NCI-H2196 treated with DMSO at 0.1 percent for 48 hours (cell line): ENCODE data around the gene PHC1.
"Not testable (repeated sequence)": the region's sequence is repeated elsewhere in the genome, so short reads cannot be mapped to it uniquely, and the experiment has no call there.

Source experiments
- DNase-seq: peaks from one replicate; lab custom pipeline; 2025; ENCODE audit not compliant: unreplicated experiment; lab: John Stamatoyannopoulos, UW

Gene PHC1

DNA sequence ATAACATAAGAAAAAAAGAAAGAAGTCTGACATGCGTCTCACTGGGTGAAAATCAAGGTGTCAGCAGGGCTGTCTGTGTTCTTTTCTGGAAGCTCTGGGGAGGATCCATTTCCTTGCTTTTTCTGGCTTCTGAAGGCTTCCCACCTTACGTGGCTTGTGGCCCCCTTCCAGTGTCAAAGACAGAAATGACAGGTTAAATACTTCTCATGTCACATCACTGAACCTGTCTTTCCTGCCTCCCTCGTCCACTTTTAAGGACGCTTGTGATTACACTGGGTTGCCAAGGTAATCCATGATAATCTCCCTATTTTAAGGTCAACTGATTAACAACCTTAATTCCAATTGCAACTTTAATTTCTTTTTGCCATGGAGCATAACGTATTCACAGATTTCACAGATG lies 4.6 kb upstream of the PHC1 start:
- no peak for DNase-seq

DNA sequence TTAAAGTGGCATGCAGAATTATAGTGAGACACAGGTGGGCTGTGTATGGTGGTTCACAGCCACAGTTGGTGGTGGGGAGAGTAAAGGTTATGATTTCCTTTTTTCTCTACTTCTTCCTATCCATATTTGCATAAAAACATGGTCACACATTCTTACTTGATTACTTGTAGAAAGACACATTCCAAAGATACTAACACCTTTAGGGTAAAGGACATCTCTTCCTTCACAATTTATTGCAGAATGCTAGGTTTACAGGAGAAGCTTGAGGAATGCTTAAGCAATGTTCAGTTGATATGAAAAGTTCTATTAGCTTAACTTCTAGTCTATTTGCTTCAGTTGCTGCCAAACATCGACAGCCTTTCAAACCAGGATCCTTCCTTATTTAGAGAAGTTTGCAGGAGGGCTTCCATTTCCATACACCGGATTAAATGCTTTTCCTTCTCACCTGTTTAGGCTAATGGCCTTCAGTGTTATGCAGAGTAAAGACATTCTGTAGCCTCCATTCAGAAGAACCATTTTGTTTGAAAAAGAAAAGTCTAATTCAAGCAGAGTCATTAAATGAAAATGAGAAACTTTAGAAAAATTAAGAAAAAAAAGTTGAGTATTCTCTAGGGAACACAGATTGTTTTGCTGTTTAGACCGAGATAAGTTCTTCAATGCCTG lies 2.6 kb upstream of the PHC1 start:
- DNase-seq: no peak

DNA sequence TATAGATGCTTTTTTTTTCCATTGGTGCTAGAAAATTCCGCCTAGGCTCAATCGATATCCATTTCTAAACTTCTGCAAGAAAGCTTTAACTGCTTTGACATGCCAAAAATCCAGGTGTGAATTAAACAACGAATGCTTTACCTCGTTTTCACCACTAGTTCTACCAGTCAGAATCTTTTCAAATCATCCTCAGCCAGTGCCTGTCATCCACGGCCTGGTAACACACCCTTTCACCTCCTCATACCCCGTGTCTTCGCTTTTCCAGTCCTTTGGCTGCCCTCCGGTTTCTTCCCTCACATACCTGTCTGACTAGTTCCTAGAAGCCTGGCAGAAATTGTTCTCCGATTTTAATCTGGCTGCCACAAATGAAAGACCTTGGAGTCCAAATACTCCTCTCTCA lies 1.4 kb upstream of the PHC1 start:
- no peak for DNase-seq

DNA sequence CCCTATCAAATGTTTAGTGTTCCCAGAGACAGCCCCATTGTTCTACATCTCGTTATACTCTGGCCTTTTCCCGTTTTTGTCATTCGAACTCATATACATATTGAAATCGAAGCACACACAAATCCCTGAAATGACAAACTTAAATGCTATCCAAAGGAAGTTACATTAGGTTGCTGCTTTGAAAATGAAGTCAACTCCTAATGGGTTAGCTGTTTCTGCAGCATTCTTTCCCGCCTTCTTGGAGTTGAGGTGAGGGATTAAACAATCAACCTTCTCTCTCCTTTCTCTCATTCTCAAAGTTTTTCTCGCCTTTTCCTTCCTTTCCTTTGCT lies 642 bp upstream of the PHC1 start:
- DNase-seq: no peak

DNA sequence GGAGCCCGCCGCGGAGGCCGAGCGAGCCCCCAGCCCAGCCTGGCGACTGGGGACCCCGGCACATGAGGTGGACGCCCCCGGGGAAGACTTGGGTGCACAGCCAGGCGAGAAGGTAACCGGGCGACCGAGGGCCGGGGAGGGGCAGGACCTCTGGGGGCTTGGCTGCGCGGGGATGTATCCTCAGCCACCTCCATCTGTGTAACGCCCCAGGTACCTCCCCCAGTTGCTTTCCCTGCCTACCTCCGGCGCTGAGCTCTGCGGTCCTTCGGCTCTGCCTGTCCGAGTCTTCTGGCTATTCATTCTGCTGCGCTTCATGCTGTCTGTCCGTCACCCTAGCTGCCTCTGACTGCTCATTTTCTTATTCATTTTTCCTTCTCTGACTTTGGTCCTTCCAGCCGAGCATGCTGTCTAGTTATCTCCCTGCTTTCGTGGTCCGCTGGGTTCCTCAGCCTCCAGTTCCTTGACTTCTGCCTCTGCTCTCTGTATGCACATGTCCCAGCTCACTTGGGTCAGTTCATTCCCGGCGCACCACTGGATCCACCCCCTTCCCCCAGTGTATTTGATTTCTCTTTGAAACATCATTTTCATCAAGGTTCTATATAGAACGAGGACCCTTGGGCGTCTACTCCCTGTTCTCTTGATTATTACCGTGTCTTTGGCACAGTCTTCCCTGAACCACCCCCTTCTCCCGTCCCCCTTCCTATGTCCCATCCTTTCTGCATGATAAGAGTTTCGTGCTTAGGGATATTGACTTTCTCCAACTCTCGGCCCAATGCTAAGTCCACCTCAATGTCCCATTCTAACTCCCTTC lies 612 bp downstream of the PHC1 start:
- peak; percentile 13 for DNase-seq

DNA sequence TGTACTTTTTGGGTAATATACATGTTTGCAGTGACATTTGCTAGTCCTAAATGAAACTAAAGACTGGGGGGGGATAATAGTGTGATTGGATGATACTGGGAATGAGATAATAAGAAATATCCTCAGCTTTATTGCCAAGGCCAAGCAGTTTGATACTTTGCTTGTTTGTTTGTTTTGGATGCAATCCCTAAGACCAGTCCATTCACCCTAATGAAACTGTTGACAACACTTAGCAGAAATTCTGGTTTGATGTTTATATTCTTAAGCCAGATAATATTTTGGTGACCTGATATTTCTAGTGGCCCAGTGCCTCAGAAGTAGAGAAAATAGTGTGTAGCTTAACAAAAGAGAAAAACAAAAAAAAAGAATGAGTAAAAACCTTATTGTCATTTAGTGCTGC lies 1.8 kb downstream of the PHC1 start:
- no peak for DNase-seq

DNA sequence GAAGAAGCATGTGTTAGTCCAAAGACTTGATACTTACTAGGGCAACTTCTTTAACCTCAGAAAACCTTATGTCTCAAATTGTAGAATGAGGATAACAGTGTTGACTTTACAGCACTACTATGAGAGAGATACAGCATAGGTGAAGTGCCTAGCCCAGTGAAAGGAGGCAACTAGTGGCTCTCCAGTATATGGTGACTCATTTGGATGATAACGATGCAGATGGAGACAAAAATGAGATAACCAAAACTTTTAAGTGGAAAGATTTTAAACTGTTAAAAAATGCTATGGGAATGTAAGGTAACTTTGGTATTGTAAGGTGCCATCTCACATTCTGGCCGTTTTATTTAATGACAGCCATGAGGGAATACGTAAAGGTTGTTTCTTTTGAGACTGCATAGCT lies 2.7 kb downstream of the PHC1 start:
- no peak for DNase-seq

DNA sequence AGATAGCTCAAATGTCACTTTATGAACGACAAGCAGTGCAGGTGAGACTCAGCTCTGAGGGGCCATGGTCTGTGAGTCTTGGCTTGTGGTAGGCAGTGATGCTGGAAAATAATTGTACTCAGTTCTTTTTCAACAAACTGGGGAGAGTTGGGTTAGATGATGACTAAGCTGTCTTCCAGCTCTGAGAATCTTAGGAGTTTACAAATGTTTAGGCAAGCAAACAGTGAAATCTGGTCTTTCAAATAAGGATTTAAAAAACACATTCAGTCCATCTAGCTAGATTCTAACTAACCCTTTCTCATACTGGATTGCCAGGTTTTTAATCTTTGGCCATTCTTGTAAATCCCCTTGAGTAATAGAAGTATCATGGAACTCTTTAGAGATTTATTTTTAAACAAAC lies 3.4 kb downstream of the PHC1 start:
- DNase-seq: no peak

DNA sequence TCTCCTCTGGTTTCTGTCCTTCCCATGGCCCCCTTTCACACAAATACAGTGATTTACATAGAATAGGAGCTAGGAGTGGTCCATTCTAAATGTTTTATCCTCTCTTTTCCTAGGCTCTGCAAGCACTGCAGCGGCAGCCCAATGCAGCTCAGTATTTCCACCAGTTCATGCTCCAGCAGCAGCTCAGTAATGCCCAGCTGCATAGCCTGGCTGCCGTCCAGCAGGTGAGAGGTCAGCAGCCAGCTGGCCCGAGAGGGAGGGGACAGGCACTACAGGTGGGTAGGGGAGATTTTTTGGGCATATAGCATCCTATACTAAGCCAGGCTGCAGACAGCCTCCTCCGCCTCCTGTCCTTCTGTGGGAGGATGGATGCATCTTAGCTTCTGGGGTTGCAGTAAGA lies 5.3 kb downstream of the PHC1 start:
- not testable (repeated sequence) for DNase-seq

DNA sequence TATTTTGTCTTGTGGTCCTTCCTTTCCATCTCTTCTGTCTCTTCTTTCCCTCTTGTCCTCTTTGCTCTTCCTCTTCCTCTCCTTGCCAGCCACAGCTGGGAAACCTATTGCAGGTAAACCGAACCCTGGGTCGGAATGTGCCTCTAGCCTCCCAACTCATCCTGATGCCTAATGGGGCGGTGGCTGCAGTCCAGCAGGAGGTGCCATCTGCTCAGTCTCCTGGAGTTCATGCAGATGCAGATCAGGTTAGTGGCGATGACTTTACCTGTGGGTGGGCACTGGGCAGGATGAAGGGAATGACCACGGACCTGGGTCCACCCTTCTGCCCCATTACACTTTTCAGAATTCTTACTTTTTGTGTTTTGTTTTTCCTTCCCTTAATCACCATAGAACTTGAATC lies 8.2 kb downstream of the PHC1 start:
- no peak for DNase-seq

DNA sequence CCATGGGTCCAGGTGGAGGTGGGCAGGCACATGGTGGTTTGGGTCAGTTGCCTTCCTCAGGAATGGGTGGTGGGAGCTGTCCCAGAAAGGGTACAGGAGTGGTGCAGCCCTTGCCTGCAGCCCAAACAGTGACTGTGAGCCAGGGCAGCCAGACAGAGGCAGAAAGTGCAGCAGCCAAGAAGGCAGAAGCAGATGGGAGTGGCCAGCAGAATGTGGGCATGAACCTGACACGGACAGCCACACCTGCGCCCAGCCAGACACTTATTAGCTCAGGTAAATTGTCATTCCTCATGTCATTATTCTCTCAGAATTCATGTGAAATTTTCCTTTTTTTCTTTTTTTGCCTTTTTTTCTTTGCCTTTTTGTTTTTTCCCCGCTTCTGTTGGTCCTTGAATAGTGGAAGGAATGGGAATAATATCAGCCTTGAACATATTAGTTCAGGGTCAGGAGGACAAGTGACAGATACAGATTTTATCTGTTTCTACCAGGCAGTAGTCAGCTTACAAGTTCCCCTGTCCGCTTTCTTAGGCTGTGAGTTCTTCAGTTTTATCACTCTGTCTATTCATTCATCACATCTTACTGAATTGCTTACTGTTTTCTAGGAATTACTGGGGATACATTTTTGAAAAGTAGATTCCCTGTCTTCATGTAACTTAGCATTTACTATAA lies 16.5 kb downstream of the PHC1 start:
- not testable (repeated sequence) for DNase-seq

DNA sequence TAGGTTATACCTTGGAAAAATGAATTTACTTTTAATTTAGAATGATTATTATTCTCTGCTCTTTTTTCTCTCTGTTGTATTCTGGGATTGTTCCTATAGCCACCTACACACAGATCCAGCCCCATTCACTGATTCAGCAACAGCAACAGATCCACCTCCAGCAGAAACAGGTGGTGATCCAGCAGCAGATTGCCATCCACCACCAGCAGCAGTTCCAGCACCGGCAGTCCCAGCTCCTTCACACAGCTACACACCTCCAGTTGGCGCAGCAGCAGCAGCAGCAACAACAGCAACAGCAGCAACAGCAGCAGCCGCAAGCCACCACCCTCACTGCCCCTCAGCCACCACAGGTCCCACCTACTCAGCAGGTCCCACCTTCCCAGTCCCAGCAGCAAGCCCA lies 18.2 kb downstream of the PHC1 start:
- DNase-seq: not testable (repeated sequence)

DNA sequence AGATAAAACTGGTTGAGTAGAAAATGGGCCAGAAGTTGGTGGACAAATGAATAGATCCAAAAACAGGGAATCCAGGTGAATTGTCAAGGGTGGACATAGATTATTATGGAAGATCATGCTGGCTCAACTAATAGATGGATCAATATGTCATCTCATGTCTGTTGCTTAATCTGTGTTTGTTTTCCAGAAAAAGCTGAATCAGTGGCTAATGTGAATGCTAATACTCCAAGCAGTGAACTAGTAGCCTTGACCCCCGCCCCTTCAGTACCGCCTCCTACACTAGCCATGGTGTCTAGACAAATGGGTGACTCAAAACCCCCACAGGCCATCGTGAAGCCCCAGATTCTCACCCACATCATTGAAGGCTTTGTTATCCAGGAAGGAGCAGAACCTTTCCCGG lies 19.8 kb downstream of the PHC1 start:
- not testable (repeated sequence) for DNase-seq

DNA sequence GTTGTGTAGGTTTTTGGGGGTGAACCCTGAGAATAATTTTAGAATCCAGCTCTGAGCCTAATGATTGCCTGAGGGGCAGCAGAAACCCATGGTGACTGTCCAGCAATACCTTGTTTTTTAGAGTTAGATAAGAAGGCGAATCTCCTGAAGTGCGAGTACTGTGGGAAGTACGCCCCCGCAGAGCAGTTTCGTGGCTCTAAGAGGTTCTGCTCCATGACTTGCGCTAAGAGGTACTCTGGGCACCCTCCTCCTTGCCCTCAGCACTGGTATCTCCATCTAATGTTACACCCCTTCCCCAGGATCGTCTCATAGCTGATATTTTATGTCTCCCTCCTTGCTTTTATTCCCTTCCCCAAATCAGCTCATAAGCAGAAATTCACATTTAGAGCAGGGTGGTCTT lies 22.4 kb downstream of the PHC1 start:
- DNase-seq: no peak

DNA sequence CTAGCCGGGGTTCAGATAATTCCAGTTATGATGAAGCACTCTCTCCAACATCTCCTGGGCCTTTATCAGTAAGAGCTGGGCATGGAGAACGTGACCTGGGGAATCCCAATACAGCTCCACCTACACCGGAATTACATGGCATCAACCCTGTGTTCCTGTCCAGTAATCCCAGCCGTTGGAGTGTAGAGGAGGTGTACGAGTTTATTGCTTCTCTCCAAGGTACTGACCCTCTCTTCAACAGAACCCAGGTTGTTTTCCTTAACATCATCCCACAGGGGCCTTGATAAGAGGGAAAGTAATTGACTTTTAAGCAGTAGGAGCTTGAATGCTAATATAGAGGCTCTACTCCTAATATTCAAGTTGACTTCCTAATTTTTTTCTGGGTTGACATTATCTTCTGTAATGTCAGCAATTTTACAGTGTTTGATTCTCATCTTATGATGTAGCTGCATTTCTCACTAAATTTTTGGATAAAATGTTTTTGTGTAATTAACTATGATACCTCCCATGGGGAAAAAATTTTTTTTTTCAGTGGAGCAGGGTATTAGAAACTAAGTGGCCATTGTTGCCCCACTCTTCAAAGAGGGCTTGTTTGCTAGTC lies 23.6 kb downstream of the PHC1 start:
- not testable (repeated sequence) for DNase-seq

DNA sequence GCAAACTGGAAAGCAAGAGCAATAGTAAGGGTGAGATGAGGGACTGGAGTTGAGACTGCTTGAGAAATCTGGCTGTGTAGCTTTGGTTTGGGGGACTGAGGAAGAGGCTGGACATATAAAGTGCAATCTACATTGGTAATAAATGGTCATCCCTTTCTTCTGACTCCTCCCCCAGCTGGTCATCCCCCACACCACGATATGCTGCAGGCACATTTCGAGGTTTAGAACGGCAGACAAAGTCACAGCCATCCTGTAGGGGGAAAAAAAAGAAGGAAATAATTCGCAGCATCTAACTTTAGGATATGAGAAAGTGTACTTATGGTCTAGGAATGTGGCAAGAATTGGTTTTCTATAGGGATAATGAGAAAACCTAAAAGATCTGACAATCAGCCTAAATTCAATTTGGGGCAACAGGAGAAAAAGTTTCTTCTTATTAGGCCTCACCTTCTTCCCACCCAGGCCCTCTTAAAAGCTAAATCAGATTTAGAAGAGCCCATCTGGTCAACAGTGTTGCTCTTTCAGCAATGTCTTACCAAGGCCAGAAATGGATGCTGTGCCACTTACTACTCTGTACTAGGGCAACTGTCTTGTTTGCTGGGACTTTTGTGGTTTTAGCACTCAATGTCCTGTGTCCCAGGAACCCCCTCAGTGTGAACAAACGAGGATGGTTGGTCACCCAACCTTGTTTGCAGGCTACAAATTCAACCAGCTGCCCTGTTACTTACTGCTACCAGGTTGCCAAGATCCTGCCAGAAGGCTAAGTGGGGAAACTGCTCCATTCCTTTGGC lies 27.6 kb downstream of the PHC1 start:
- DNase-seq: no peak

DNA sequence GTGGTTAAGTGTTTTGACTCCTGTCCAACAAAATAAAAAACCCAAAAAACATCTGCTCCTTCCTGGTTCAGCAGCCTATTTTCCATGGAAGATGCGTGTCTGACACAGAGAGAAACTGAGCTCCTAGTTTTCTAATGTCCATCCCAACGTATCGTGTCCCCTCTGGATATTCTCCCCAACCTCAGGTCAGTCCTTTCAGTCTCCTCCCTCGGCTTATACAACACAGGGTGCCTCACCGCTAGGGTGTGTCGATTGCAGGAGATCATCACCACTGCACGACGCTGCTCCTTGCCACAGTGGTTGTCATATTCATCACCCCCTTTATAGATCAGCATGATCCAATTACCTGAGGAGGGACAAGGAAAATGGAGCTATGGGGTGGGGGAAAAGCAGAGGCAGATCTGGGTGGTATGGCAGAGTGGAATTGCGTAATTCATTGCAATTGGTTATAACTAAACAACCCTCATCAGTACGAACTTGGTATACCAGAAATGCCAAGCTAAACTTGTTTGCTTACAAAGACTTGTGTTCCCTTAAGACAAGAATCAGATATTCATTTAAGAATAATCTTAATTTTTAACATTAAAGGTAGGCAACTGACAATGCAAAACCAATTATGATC lies 29.4 kb downstream of the PHC1 start:
- DNase-seq: no peak

DNA sequence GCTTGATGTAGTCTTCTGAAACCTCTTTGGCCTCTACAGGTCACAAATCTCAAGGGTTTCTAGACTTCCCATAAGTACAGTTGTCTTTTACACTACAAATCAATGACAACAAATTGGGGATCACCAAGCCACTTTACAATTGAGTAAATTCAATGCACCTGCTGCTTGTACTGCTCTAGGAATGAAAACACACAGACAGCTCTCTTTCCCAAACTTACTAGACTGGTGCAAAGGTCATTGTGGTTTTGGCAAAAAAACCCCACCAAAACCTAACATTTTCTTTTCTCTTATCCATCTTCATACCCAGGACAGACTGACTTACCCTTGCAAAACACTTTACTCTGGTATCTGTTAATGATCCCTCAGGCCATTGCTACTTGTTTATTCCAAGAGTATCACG lies 32.4 kb downstream of the PHC1 start:
- DNase-seq: no peak

DNA sequence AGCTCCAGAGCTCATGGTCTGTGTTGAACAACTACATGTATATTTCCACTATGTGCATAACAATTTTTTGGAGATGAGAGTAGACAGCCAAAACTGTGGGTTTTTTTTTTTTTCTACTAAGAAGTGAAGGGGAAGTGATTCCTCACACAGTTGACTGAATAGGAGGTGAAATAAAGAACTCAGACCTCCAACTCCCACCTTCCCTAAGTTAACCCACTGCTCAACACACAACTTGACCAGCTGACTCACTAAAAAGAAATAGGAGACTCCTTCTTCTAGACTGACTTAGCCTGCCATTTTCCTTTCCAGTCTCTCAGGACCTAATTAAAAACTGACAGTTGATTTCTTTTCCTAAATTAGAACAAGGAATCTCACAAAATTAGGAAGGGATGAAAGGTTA lies 33.4 kb downstream of the PHC1 start:
- DNase-seq: no peak

DNA sequence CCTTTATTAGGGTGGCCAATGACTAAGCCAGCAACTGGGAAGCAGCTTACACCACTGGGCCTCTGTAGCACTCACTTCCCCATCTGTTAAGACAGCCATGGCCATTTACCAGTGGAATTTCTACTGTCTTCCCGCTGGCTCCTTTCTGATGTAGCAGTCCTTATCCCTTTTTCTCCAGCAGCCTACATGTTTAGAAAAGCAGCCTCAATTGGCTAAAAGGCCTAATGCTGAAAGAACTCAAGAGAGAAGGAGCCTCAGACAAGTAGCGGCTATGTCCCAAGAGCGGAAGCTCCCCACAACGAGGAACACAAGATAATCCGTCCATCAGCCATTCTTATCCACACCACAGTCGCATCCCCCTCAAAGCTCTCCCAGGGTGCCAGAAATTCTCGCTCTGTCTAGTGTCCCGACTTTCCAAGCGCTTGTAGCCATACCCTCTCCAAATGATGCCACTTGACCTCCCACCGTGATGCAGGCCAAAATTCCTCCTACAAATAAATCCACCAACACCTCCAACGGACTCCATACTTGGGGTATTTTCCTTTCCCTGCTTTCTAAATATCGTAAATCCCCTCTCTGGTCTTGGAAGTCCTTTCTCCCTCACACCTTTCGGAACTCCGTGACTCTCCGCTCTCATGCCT lies 34.5 kb downstream of the PHC1 start:
- no peak for DNase-seq
